Urinary bladder (tissue), 4 donors: Measurements from ENCODE around the gene C16orf89. TPM values are rescaled to one million over a fixed set of nuclear protein-coding genes. Genes with fewer than 3 reads are reported as not detected.

Experiments used
- DNase-seq: peaks from one replicate; pipeline ENCODE4 v3.0.0-alpha.2; 2015; ENCODE audit errors: extremely low spot score
- H3K27ac ChIP-seq: one replicate; pipeline ENCODE4 v1.5.1; 2013; ENCODE audit warnings: low read depth, mild to moderate bottlenecking, moderate library complexity
- H3K36me3 ChIP-seq: one replicate; pipeline ENCODE4 v1.6.1; 2013; ENCODE audit warnings: mild to moderate bottlenecking, moderate library complexity; ENCODE audit not compliant: insufficient read depth
- H3K4me1 ChIP-seq: one replicate; pipeline ENCODE4 v1.6.1; 2013; ENCODE audit warnings: mild to moderate bottlenecking, moderate library complexity; ENCODE audit not compliant: insufficient read depth
- H3K4me3 ChIP-seq: one replicate; pipeline ENCODE4 v1.5.1; 2013; ENCODE audit warnings: low read depth, low read length
- WGBS: extraction: QIAGEN DNeasy Blood & Tissue Kit; methylation state at CpG from one replicate; pipeline ENCODE4 v1.1.7; 2013; 5-methylcytosine and 5-hydroxymethylcytosine counted together
- polyA plus RNA-seq: library from polyadenylated mRNA; stranded (reverse); fragments of 200-250 nt; gene quantifications from one replicate; pipeline ENCODE4 v1.2.3, GENCODE V29; 2013
- total RNA-seq: library from RNA; depleted of rRNA; stranded (reverse); fragments of >200 nt; gene quantifications from one replicate; pipeline ENCODE4 v1.2.3, GENCODE V29; 2014
- donor health status: healthy with polysubstance abuse.
- donor health status: healthy.

C16orf89 gene
- total and polyA plus RNA-seq, 2 donors = 6.0 to 11.1 TPM

DNA sequence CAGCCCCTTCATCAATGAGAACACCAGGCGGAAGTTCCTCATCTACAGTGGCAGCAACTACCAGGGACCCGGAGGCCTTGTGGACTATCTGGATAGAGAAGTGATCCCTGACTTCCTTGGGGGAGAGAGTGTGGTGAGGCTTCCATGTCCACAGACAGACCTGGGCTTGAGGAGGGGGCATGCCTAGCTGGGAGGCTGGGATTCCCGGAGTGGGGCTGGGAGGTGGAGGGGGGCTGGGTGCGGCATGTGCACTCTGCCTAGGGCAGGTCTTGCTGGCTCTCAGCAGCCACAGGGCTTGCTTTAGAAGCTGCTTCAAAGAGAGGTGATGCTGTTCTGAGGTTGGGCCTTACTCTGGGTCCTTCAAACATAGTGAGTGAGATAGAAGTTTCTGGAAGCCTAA, 59.8 kb downstream of the C16orf89 start:
- H3K4me3 ChIP-seq = no peak overlapping the region
- no peak overlapping the region for H3K27ac ChIP-seq
- 63% methylated on average over 4 of the region's 4 CpGs for WGBS
- no peak for DNase-seq
- no peaks in the 10 kb centered on the region for H3K36me3 ChIP-seq
- no peaks in the 10 kb centered on the region for H3K4me1 ChIP-seq

DNA sequence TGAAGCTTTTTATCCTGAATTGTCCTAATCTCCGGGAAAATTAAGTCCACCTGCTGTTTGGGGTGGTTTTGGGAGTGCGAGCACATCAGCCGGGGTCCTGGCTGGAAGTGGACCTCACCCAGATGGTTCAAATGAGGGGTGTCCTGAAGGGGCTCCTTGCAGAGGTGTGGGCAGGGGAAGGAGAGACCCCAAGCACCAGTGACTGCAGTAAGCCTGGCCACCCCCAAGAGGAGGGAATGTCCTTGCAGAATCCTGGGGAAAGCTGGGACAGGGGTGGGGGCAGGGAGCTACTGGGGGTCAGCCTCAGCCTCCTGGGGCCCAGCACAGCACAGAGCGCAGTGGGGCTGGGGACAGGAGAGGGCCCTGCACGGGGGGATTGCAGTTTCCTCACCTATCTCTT, 61.4 kb downstream of the C16orf89 start:
- no peak overlapping the region for H3K4me3 ChIP-seq
- no peaks in the 10 kb centered on the region for H3K36me3 ChIP-seq
- no peak overlapping the region for H3K27ac ChIP-seq
- 66% methylated on average over 5 of the region's 5 CpGs for WGBS
- no peaks in the 10 kb centered on the region for H3K4me1 ChIP-seq
- DNase-seq = no peak

DNA sequence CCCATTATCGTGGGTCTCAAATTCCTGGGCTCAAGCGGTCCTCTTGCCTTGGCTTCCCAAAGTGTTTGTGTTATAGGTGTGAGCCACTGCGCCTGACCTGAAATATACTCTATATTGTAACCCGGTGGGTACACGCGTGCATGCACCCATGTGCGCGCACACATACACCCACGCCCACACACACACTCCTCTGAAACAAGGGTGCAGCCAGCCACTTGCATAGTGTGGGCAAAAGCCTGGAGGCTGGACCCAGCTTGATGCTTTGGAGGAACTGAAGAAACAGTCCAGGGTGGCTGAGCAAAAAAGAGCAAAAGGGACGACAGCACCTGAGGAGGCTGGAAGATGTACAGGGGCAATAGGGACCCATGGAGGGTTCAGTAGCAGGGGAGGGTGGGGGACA, 61.9 kb downstream of the C16orf89 start:
- Histone ChIP-seq H3K4me1 (no peaks in the 10 kb centered on the region), H3K27ac (no peak overlapping the region), H3K4me3 (no peak overlapping the region), H3K36me3 (no peaks in the 10 kb centered on the region)
- 90% methylated on average over 10 of the region's 10 CpGs for WGBS
- no peak for DNase-seq

DNA sequence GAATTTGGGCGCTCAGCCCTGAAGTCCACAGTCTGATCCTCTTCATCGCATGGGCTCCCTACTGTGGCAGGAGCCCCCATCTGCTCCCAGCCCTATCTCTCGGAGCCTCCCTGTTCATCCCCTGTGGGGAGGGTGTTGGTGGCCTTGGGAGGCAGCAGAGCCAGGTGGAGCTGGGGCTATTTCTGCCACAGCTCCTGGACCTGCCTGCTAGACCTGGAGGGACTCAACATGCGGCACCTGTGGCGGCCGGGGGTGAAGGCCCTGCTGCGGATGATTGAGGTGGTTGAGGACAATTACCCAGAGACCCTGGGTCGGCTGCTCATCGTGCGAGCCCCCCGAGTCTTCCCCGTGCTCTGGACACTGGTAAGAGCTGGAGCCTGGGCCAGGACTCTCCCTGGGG, 62.5 kb downstream of the C16orf89 start:
- no peak overlapping the region for H3K4me3 ChIP-seq
- DNase-seq = no peak
- H3K27ac ChIP-seq = no peak overlapping the region
- WGBS = 85% methylated on average over 12 of the region's 12 CpGs
- H3K36me3 ChIP-seq = no peaks in the 10 kb centered on the region
- H3K4me1 ChIP-seq = no peaks in the 10 kb centered on the region

DNA sequence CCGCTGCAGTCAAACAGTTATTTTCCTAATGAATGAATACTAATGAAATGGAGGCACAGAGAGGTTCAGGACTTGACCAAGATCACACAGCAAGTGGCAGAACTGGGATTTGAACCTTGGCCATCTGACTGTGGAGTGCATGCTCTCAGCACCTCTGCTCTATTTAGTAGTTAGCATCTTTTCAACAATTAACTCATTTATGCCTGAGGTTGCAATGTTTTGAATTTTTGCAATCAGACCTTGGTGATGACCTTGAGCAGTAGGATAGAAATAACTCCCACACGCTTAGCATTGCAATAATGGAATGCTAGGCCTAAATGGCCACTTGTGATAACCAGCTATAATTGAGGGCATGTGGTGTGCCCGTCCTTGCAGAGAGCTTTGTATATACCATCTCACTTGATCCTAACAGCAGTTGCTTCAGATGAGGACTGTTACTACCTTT, 63.0 kb downstream of the C16orf89 start:
- Histone ChIP-seq H3K4me1 (no peaks in the 10 kb centered on the region), H3K36me3 (no peaks in the 10 kb centered on the region), H3K27ac (no peak overlapping the region), H3K4me3 (no peak overlapping the region)
- WGBS = 68% methylated on average over 3 of the region's 3 CpGs
- no peak for DNase-seq

DNA sequence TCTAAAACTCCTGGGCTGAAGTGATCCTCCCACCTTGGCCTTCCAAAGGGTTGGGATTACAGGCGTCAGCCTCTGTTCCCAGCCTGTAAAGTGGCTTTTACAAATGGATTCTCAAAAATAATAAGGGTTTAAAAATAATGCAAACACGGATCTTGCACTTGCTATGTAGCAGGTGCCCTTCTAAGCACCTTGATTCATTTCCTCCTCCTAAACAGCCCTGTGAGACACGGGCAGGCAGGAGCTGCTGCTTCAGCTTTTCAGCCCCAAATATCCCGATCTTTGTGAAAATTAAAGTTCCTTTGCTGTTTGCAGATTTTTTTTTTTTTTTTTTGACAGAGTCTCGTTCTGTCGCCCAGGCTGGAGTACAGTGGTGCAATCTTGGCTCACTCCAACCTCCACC, 63.8 kb downstream of the C16orf89 start:
- Histone ChIP-seq H3K36me3 (no peaks in the 10 kb centered on the region), H3K27ac (no peak overlapping the region), H3K4me3 (no peak overlapping the region), H3K4me1 (no peaks in the 10 kb centered on the region)
- WGBS = 71% methylated on average over 6 of the region's 6 CpGs
- no peak for DNase-seq

DNA sequence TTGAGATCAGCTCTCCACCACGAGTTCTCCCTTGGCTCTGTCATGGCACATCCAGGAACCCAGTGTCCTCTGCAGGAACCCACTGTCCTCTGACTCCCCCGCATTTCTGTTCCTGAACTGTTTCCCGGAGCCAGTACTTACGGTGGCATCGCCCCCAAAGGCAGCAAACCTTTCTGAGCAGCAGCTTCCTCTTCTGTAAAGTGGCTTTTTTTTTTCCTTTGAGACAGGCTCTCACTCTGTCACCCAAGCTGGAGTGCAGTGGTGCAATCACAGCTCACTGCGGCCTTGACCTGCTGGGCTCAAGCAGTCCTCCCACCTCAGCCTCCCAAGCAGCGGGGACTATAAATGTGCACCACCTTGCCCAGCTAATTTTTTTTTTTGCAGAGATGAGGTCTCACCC, 64.2 kb downstream of the C16orf89 start:
- no peak for DNase-seq
- Histone ChIP-seq H3K36me3 (no peaks in the 10 kb centered on the region), H3K4me3 (no peak overlapping the region), H3K4me1 (no peaks in the 10 kb centered on the region), H3K27ac (no peak overlapping the region)
- WGBS = 81% methylated on average over 7 of the region's 7 CpGs

DNA sequence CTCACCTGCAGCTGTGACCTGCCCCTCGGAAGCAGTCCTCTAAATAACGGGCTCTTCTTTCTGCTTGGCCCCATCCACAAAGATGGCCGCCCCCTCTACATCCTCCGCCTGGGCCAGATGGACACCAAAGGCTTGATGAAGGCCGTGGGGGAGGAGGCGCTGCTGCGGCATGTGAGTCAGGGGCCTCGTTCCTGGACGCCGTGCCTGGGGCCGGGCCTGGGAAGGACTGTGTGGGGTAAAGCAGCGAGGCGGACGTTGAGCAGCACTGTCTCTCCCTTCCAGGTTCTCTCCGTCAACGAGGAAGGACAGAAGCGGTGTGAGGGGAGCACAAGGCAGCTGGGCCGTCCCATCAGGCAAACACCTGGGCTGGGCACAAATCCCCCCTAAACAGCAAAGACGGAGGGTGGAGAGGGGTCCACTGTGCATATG, 65.2 kb downstream of the C16orf89 start:
- no peak for DNase-seq
- Histone ChIP-seq H3K4me1 (no peaks in the 10 kb centered on the region), H3K4me3 (no peak overlapping the region), H3K36me3 (no peaks in the 10 kb centered on the region), H3K27ac (no peak overlapping the region)
- 87% methylated on average over 19 of the region's 19 CpGs for WGBS

DNA sequence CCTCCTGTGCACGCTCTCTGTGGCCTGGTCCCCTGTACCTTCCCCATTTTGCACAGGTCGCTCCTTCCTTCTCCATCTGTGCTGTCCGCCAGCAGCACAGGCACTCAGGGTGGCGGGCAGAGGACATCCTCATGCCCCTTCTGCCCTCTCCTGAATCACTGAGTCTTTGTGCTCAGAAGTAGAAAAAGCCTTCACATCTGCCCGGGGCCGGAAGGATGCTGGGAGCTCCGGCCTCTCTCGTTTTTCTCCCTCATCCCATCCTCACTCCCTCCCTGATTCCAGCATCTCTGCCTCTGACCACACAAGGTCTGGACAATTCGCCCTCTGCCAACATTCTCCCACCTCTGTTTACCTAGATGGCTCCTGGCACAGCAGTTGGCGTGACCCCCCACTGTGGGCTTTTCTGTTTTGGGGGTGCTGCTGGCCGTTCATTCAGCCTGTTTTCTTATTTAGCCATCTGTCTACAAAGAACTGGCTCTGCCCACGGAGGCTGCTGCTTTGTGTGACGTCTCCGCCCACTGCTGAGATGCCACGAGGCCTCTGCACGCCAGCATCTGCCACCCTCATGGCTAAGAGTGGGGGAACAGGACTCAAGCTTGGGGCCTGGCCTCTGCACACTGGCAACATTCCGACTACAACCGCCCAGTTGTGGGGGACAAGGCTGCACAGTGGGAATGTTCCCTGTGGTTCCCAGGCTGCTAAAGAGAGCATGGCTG, 70.9 kb downstream of the C16orf89 start:
- Histone ChIP-seq H3K4me3 (no peak overlapping the region), H3K4me1 (no peaks in the 10 kb centered on the region), H3K27ac (no peak overlapping the region), H3K36me3 (no peaks in the 10 kb centered on the region)
- DNase-seq = no peak
- WGBS = 67% methylated on average over 18 of the region's 18 CpGs

Other genes with a start within 250 kb of the C16orf89 start
- 44.4 TPM for gene GLYR1, start 218.7 kb downstream of the C16orf89 start, total RNA-seq
- 60.3 TPM for gene GLYR1, start 218.7 kb downstream of the C16orf89 start, polyA plus RNA-seq
- 14.1 TPM for gene UBN1, start 218.5 kb downstream of the C16orf89 start, total RNA-seq
- 17.5 TPM for gene UBN1, start 218.5 kb downstream of the C16orf89 start, polyA plus RNA-seq
- 10.1 TPM for gene PPL, start 128.8 kb downstream of the C16orf89 start, total RNA-seq
- gene PPL, start 128.8 kb downstream of the C16orf89 start, polyA plus RNA-seq = 55.0 TPM
- 0.42 TPM for gene SEC14L5, start 107.6 kb downstream of the C16orf89 start, total RNA-seq
- 0.48 TPM for gene SEC14L5, start 107.6 kb downstream of the C16orf89 start, polyA plus RNA-seq
- gene NAGPA, start 32.0 kb downstream of the C16orf89 start, total RNA-seq = 5.5 TPM
- gene NAGPA, start 32.0 kb downstream of the C16orf89 start, polyA plus RNA-seq = 17.5 TPM
- 15.1 TPM for gene ALG1, start 5.9 kb upstream of the C16orf89 start, total RNA-seq
- gene ALG1, start 5.9 kb upstream of the C16orf89 start, polyA plus RNA-seq = 18.5 TPM
- gene EEF2KMT, start 31.8 kb upstream of the C16orf89 start, total RNA-seq = 4.6 TPM
- gene EEF2KMT, start 31.8 kb upstream of the C16orf89 start, polyA plus RNA-seq = 11.2 TPM